Sigmoid colon (tissue), 7 donors: ENCODE measurements around the gene RNASEL. TPM values are rescaled to one million over a fixed set of nuclear protein-coding genes. Genes with fewer than 3 reads are reported as not detected.

Experiments used
- DNase-seq: peaks from one replicate; pipeline ENCODE4 v3.0.0-alpha.2; 2019
- H3K27ac ChIP-seq, 4 donors: fragments of 200-600 bp; sonication (generic); one replicate each; pipeline ENCODE4 v1.5.1; 2016 to 2019; ENCODE audit warnings: mild to moderate bottlenecking in 1 of 4
- H3K27me3 ChIP-seq, 3 donors: fragments of 200-600 bp; sonication (generic); one replicate each; pipeline ENCODE4 v1.5.1; 2019; ENCODE audit warnings: mild to moderate bottlenecking in 1 of 3
- H3K36me3 ChIP-seq, 4 donors: fragments of 200-600 bp; sonication (generic); one replicate each; pipeline ENCODE4 v1.5.1; 2016 to 2019
- H3K4me1 ChIP-seq, 4 donors: fragments of 200-600 bp; sonication (generic); one replicate each; pipeline ENCODE4 v1.5.1; 2017 to 2019
- H3K4me3 ChIP-seq, 4 donors: fragments of 200-600 bp; sonication (generic); one replicate each; pipeline ENCODE4 v1.5.1; 2017 to 2019; ENCODE audit warnings: mild to moderate bottlenecking in 2 of 4, moderate library complexity in 1 of 4
- H3K9me3 ChIP-seq, 4 donors: fragments of 200-600 bp in 3 of 4; sonication (generic) in 3 of 4; one replicate each; pipeline versions ENCODE4 v1.5.1 to v1.6.1; 2013 to 2019
- EP300 ChIP-seq, 4 donors: sonication (generic); formaldehyde crosslinking; IDR thresholded peaks; one replicate each; pipeline ENCODE4 v1.6.1; 2017; ENCODE audit warnings: antibody characterized with exemption in 4 of 4
- POLR2A ChIP-seq, 2 donors: fragments of 450-650 bp; IDR thresholded peaks; one replicate each; pipeline ENCODE4 v1.6.1; 2016; ENCODE audit warnings: antibody characterized with exemption in 2 of 2, mild to moderate bottlenecking in 2 of 2, moderate library complexity in 2 of 2
- POLR2AphosphoS5 ChIP-seq, 4 donors: sonication (generic); formaldehyde crosslinking; IDR thresholded peaks; one replicate each; pipeline ENCODE4 v1.6.1; 2017; ENCODE audit warnings: antibody characterized with exemption in 4 of 4
- WGBS, 2 donors: extraction: QIAGEN DNeasy Blood & Tissue Kit; methylation state at CpG; one replicate each; pipeline ENCODE4 v1.1.7; 2013; 5-methylcytosine and 5-hydroxymethylcytosine counted together
- intact Hi-C: fragments of 100-400 bp; cut with DNase I; formaldehyde crosslinking; loops from one replicate; pipeline ENCODE4 v1.15.1; 2023
- polyA plus RNA-seq, 3 donors: library from polyadenylated mRNA; stranded (reverse); fragments of 200-250 nt; gene quantifications; one replicate each; pipeline ENCODE4 v1.2.3, GENCODE V29; 2013
- total RNA-seq, 4 donors: library from RNA; depleted of rRNA; stranded (reverse); fragments of >200 nt; gene quantifications; one replicate each; pipeline ENCODE4 v1.1.0, GENCODE V29; 2016
- TF ChIP-seq, protein P1 (sequence below), 4 experiments: fragments of 450-650 bp in 3 of 4; fragments of 200-600 bp in 1 of 4; IDR thresholded peaks; one replicate each; pipeline ENCODE4 v1.5.1; 2016 to 2019; ENCODE audit warnings: antibody characterized with exemption in 4 of 4, mild to moderate bottlenecking in 3 of 4, moderate library complexity in 2 of 4
- donor health status: healthy with polysubstance abuse.
- donor health status: Bipolar disorder and iron deficiency.
- donor health status: healthy.

The RNASEL gene
- total and polyA plus RNA-seq, 7 donors: 6.0 to 10.0 (median 7.4) TPM

DNA sequence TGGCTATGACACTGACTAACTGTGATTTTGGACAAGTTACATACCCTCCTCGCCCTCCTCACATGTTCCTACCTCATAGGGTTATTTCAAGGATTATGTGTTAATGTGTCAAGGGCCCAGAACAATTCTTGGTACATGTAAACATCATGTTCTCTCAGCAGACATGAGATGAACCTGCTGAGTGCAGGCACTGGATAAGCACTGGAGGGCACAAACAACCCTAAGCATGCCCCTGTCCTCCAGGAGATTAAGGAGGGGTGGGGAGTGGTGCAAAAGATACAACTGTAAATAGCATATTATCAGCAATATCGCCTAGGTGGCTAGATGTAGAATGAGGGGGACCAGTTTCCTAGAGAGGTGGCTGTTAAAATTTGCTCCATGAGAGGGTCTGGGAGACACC is 32.9 kb upstream of the RNASEL start:
- Histone ChIP-seq H3K4me3 (no peak overlapping the region), H3K4me1 (no peaks in the 10 kb centered on the region), H3K9me3 (no peaks in the 10 kb centered on the region), H3K36me3 (no peaks in the 10 kb centered on the region), H3K27me3 (no peaks in the 10 kb centered on the region), H3K27ac (no peak overlapping the region)
- TF ChIP-seq POLR2AphosphoS5 (IDR thresholded peaks at IDR 0.05): no peak
- no peak for TF ChIP-seq POLR2A (IDR thresholded peaks at IDR 0.05)
- no peak for TF ChIP-seq EP300 (IDR thresholded peaks at IDR 0.05)
- TF ChIP-seq, protein P1, sequence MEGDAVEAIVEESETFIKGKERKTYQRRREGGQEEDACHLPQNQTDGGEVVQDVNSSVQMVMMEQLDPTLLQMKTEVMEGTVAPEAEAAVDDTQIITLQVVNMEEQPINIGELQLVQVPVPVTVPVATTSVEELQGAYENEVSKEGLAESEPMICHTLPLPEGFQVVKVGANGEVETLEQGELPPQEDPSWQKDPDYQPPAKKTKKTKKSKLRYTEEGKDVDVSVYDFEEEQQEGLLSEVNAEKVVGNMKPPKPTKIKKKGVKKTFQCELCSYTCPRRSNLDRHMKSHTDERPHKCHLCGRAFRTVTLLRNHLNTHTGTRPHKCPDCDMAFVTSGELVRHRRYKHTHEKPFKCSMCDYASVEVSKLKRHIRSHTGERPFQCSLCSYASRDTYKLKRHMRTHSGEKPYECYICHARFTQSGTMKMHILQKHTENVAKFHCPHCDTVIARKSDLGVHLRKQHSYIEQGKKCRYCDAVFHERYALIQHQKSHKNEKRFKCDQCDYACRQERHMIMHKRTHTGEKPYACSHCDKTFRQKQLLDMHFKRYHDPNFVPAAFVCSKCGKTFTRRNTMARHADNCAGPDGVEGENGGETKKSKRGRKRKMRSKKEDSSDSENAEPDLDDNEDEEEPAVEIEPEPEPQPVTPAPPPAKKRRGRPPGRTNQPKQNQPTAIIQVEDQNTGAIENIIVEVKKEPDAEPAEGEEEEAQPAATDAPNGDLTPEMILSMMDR (IDR thresholded peaks at IDR 0.05): no peak
- WGBS, 2 donors: 89 to 95% methylated on average over 2 of the region's 2 CpGs
- DNase-seq: no peak
- intact Hi-C loops: no loop called here

DNA sequence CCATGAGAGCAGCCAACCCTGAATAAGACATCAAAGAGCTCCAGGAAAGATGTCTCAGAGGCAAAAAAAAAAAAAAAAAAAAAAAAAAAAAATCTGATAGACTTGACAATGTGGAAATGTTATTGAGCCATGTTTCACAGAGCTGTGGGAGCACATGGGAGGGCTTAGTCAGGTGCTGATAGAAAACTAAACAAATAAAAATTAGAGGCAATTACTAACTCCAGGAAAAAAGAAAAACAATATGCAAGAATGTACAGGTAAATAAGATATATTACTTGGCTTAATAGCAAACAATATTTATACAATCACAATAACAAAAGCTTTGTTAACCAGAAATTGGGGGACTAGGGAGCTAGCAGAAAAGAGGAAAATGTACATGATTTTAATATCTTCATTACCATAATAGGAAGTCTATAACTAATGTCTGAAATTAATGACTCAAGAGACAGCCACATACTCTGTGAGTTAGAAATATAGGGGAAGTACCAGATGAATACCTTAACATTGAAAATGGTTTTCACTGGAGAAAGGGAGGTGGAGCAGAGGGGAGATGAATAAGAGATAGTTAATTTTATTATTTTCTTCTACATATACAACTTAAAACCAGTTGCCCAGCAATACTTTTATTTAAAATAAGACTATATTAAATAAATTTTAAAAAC is 32.0 kb upstream of the RNASEL start:
- DNase-seq: no peak
- no peaks in the 10 kb centered on the region for H3K36me3 ChIP-seq
- TF ChIP-seq POLR2AphosphoS5 (IDR thresholded peaks at IDR 0.05) (no peak), EP300 (IDR thresholded peaks at IDR 0.05) (no peak), POLR2A (IDR thresholded peaks at IDR 0.05) (no peak)
- TF ChIP-seq, protein P1 (IDR thresholded peaks at IDR 0.05): no peak
- H3K4me3 ChIP-seq: no peak overlapping the region
- no peaks in the 10 kb centered on the region for H3K9me3 ChIP-seq
- peaks cover 0 to 8% (median 5%) of the 10 kb centered on the region in 4 donors for H3K4me1 ChIP-seq
- intact Hi-C loops: no loop called here
- no peaks in the 10 kb centered on the region for H3K27me3 ChIP-seq
- H3K27ac ChIP-seq: no peak overlapping the region

DNA sequence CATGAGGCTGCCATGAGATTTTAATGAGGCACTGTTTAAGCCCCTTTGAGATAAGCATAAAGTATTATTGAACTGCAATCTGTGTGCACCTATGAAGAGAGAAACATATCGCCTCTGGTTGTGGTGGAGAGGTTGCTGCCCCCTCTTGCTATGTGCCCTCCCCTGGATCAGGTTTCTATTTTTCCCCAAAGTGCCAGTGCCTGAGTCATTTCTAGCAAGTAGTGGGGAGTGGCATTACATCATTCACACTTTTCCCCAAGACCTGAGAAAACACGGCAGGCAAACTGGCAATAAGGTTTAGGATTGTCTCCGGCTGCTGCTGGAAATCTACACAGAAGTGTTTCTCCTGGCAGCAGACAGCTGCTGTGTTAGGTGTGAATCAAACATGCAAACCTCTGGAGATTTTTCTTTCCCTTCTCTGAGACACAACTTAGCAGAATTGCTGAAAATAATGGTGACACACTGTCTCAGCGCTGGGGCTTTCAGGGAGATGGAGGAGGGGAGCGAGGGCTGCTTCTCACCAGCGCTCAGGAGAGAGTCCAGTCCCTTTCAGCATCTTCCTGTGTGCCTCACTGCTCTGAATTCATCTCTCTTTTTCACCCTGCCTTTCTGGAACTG is 28.8 kb upstream of the RNASEL start:
- WGBS, 2 donors: 61 to 67% methylated on average over 6 of the region's 6 CpGs
- H3K27me3 ChIP-seq: no peaks in the 10 kb centered on the region
- no peak for DNase-seq
- TF ChIP-seq, protein P1 (IDR thresholded peaks at IDR 0.05): no peak
- TF ChIP-seq POLR2A (IDR thresholded peaks at IDR 0.05) (no peak), EP300 (IDR thresholded peaks at IDR 0.05) (no peak)
- no peak overlapping the region for H3K4me3 ChIP-seq
- H3K4me1 ChIP-seq: peaks cover 0 to 23% (median 19%) of the 10 kb centered on the region in 4 donors
- no peaks in the 10 kb centered on the region for H3K9me3 ChIP-seq
- H3K27ac ChIP-seq: peak overlapping the region in 2 of 4 donors; percentile 29 to 37
- H3K36me3 ChIP-seq: no peaks in the 10 kb centered on the region
- intact Hi-C loops: no loop called here

DNA sequence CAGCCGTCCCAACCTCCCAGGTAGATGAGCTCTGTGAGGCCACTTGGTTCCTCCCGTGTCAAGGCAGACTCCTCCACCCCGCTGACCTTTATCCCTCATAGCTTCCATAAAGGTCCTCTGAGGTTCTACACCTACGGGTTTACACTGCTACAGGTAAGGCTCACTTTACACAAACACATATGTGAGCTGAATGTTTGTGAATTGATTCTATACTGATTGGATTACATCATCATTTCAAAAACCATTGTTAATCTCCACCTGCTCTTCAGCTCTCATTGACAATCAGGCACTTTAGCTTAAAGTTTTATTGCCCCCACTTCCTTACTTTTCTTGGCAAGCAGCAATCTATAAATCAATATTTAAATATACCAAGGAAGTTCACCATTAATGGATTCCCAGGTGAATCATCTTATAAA is 28.0 kb upstream of the RNASEL start:
- H3K27me3 ChIP-seq: no peaks in the 10 kb centered on the region
- no peaks in the 10 kb centered on the region for H3K36me3 ChIP-seq
- peak overlapping the region in 2 of 4 donors; percentile 89 to 94 for H3K27ac ChIP-seq
- H3K4me3 ChIP-seq: no peak overlapping the region
- H3K4me1 ChIP-seq: peaks cover 0 to 23% (median 19%) of the 10 kb centered on the region in 4 donors
- WGBS, 2 donors: 16 to 51% methylated on average over 4 of the region's 4 CpGs
- no peak for DNase-seq
- H3K9me3 ChIP-seq: no peaks in the 10 kb centered on the region
- intact Hi-C loops: no loop called here
- TF ChIP-seq POLR2A (IDR thresholded peaks at IDR 0.05) (no peak), EP300 (IDR thresholded peaks at IDR 0.05) (no peak)
- TF ChIP-seq, protein P1 (IDR thresholded peaks at IDR 0.05): no peak
